HFFc6 (cell line): ENCODE results near the gene EPHB3. TPM values are rescaled to one million over a fixed set of nuclear protein-coding genes. Genes with fewer than 3 reads are reported as not detected.

Experiments used
- DNase-seq: peaks from one replicate; pipeline ENCODE4 v3.0.0-alpha.2; 2018
- H3K27ac Mint-ChIP-seq: 2 replicates; pipeline ENCODE4 v1.8.0; 2020; ENCODE audit warnings: mild to moderate bottlenecking, mixed read lengths
- H3K27me3 Mint-ChIP-seq: 2 replicates; pipeline ENCODE4 v1.8.0; 2021; ENCODE audit warnings: mild to moderate bottlenecking, moderate library complexity, mixed read lengths; ENCODE audit not compliant: insufficient read depth
- H3K36me3 Mint-ChIP-seq: 2 replicates; pipeline ENCODE4 v1.8.0; 2021; ENCODE audit warnings: low read depth, mixed read lengths
- H3K4me1 Mint-ChIP-seq: 2 replicates; pipeline ENCODE4 v1.8.0; 2020; ENCODE audit warnings: low read depth, mixed read lengths
- H3K4me3 Mint-ChIP-seq: 2 replicates; pipeline ENCODE4 v1.8.0; 2020; ENCODE audit warnings: mild to moderate bottlenecking, moderate library complexity, mixed read lengths
- H3K9me3 Mint-ChIP-seq: 2 replicates; pipeline ENCODE4 v1.8.0; 2020; ENCODE audit warnings: mild to moderate bottlenecking, mixed read lengths
- total RNA-seq, 6 experiments: library from RNA; stranded (reverse); fragmentation: NEBNext Ultra II Directional; extraction: Animal tissue kit (Norgen Biotek cat#: 25700); gene quantifications; 2 replicates in 1 of 6; 3 replicates in 5 of 6; pipeline ENCODE4 v1.2.3, GENCODE V29; 2021
- TF ChIP-seq, protein P1 (sequence below): fragments of 200-600 bp; sonication (generic); IDR thresholded peaks from 2 replicates; pipeline ENCODE4 v1.5.0; 2021; ENCODE audit warnings: antibody characterized with exemption, mild to moderate bottlenecking

Gene EPHB3
- total RNA-seq, 6 experiments from 2014 or later: 3.0 to 6.6 (median 3.6) TPM

DNA sequence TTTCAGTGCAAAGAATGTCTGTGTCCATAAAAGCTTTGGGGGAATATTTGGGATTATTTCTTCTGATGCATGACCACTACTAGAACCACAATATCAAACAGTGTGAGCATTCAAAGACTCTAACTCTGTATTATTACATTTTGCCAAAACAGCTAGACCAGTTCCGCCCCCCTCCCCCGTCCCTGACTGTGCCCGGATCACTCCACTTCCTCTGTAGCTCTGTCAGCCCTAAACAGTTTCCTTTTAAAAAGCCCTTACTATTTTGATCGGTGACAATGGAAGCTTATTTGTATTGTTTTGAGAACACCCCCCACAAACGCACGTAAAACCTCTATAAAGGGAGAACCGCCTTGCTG is 36.6 kb upstream of the EPHB3 start:
- TF ChIP-seq, protein P1, sequence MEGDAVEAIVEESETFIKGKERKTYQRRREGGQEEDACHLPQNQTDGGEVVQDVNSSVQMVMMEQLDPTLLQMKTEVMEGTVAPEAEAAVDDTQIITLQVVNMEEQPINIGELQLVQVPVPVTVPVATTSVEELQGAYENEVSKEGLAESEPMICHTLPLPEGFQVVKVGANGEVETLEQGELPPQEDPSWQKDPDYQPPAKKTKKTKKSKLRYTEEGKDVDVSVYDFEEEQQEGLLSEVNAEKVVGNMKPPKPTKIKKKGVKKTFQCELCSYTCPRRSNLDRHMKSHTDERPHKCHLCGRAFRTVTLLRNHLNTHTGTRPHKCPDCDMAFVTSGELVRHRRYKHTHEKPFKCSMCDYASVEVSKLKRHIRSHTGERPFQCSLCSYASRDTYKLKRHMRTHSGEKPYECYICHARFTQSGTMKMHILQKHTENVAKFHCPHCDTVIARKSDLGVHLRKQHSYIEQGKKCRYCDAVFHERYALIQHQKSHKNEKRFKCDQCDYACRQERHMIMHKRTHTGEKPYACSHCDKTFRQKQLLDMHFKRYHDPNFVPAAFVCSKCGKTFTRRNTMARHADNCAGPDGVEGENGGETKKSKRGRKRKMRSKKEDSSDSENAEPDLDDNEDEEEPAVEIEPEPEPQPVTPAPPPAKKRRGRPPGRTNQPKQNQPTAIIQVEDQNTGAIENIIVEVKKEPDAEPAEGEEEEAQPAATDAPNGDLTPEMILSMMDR: no peak
- Mint-ChIP-seq H3K27me3 (peaks cover 43% of the 10 kb centered on the region), H3K36me3 (no peaks in the 10 kb centered on the region), H3K4me1 (peaks cover 23% of the 10 kb centered on the region), H3K27ac (no peak overlapping the region), H3K9me3 (no peaks in the 10 kb centered on the region), H3K4me3 (peak overlapping the region; percentile 66)
- no peak for DNase-seq

GRCh38 chr3:184525337-184526087 is 36.1 kb upstream of the EPHB3 start:
- H3K36me3 Mint-ChIP-seq: no peaks in the 10 kb centered on the region
- no peak for DNase-seq
- peaks cover 48% of the 10 kb centered on the region for H3K27me3 Mint-ChIP-seq
- H3K27ac Mint-ChIP-seq: no peak overlapping the region
- H3K4me3 Mint-ChIP-seq: peak overlapping the region; percentile 66
- TF ChIP-seq, protein P1: no peak
- H3K4me1 Mint-ChIP-seq: peaks cover 23% of the 10 kb centered on the region
- no peaks in the 10 kb centered on the region for H3K9me3 Mint-ChIP-seq

DNA sequence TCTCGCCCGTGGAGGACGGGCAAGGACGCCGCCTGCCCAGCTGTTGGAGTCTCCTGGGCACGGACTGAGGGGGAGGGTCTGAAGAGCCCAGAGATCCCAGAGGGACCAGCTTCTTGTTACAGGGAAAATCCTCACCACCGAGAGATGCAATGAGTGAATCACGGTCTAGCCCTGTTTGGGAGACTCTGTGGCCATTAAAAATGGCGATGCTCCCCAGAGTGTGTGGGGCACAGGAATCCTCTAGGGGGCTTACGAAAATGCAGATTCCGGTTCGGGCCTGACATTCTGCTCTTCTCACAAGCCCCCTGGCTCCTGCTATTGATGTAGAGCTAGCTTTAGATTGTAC is 35.5 kb upstream of the EPHB3 start:
- TF ChIP-seq, protein P1: no peak
- H3K4me3 Mint-ChIP-seq: no peak overlapping the region
- H3K4me1 Mint-ChIP-seq: peaks cover 23% of the 10 kb centered on the region
- no peaks in the 10 kb centered on the region for H3K9me3 Mint-ChIP-seq
- peaks cover 54% of the 10 kb centered on the region for H3K27me3 Mint-ChIP-seq
- DNase-seq: no peak
- no peak overlapping the region for H3K27ac Mint-ChIP-seq
- H3K36me3 Mint-ChIP-seq: no peaks in the 10 kb centered on the region

- no peak overlapping the region for H3K27ac Mint-ChIP-seq
- DNase-seq: peak; percentile 18
- H3K4me3 Mint-ChIP-seq: no peak overlapping the region
- peaks cover 66% of the 10 kb centered on the region for H3K27me3 Mint-ChIP-seq
- H3K4me1 Mint-ChIP-seq: peaks cover 7% of the 10 kb centered on the region
- no peaks in the 10 kb centered on the region for H3K36me3 Mint-ChIP-seq
- TF ChIP-seq, protein P1: no peak
- no peaks in the 10 kb centered on the region for H3K9me3 Mint-ChIP-seq
Measured at GRCh38 chr3:184531626-184532280, 29.8 kb upstream of the EPHB3 start.

- Mint-ChIP-seq H3K36me3 (no peaks in the 10 kb centered on the region), H3K4me1 (peaks cover 7% of the 10 kb centered on the region), H3K9me3 (no peaks in the 10 kb centered on the region), H3K27ac (no peak overlapping the region), H3K27me3 (peaks cover 63% of the 10 kb centered on the region), H3K4me3 (no peak overlapping the region)
- DNase-seq: no peak
- TF ChIP-seq, protein P1: no peak
Measured at GRCh38 chr3:184532940-184533732, 28.4 kb upstream of the EPHB3 start.
